ENCODE data around the gene PHOX2A.

- TF ChIP-seq, protein P1, sequence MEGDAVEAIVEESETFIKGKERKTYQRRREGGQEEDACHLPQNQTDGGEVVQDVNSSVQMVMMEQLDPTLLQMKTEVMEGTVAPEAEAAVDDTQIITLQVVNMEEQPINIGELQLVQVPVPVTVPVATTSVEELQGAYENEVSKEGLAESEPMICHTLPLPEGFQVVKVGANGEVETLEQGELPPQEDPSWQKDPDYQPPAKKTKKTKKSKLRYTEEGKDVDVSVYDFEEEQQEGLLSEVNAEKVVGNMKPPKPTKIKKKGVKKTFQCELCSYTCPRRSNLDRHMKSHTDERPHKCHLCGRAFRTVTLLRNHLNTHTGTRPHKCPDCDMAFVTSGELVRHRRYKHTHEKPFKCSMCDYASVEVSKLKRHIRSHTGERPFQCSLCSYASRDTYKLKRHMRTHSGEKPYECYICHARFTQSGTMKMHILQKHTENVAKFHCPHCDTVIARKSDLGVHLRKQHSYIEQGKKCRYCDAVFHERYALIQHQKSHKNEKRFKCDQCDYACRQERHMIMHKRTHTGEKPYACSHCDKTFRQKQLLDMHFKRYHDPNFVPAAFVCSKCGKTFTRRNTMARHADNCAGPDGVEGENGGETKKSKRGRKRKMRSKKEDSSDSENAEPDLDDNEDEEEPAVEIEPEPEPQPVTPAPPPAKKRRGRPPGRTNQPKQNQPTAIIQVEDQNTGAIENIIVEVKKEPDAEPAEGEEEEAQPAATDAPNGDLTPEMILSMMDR (IDR thresholded peaks at IDR 0.05): no peak
- no peak for TF ChIP-seq POLR2A (IDR thresholded peaks at IDR 0.05)
Observed at GRCh38 chr11:72245263-72245816, 1.4 kb upstream of the PHOX2A start.
